GM12872 (cell line): Measurements from ENCODE around the gene LRRC70.

Experiments
- CTCF ChIP-seq: IDR thresholded peaks from 3 replicates; pipeline ENCODE4 v1.5.1; 2011; ENCODE audit warnings: low read depth, mild to moderate bottlenecking, low read length, moderate library complexity; ENCODE audit not compliant: insufficient read depth

Gene LRRC70

GRCh38 chr5:62607615-62608014, 29.0 kb downstream of the LRRC70 start:
- no peak for TF ChIP-seq CTCF

- TF ChIP-seq CTCF: no peak
Observed at GRCh38 chr5:62608529-62609511, 30.2 kb downstream of the LRRC70 start.

GRCh38 chr5:62614355-62614754, 35.7 kb downstream of the LRRC70 start:
- no peak for TF ChIP-seq CTCF

GRCh38 chr5:62616615-62617277, 38.1 kb downstream of the LRRC70 start:
- no peak for TF ChIP-seq CTCF

- no peak for TF ChIP-seq CTCF
Observed at GRCh38 chr5:62617943-62618342, 39.3 kb downstream of the LRRC70 start.

GRCh38 chr5:62620761-62621160, 42.1 kb downstream of the LRRC70 start:
- no peak for TF ChIP-seq CTCF

- TF ChIP-seq CTCF: no peak
Observed at GRCh38 chr5:62621280-62621679, 42.7 kb downstream of the LRRC70 start.
